GM18870 (cell line): ENCODE measurements around the gene GADD45G.

ENCODE experiments used
- ATAC-seq: cut with Tn5 transposase; IDR thresholded peaks from one replicate; pipeline ENCODE4 v1.9.1; 2021; ENCODE audit warnings: moderate library complexity; ENCODE audit not compliant: unreplicated experiment

The GADD45G gene

GRCh38 chr9:89592213-89592815 is 12.5 kb upstream of the GADD45G start:
- no peak for ATAC-seq

DNA sequence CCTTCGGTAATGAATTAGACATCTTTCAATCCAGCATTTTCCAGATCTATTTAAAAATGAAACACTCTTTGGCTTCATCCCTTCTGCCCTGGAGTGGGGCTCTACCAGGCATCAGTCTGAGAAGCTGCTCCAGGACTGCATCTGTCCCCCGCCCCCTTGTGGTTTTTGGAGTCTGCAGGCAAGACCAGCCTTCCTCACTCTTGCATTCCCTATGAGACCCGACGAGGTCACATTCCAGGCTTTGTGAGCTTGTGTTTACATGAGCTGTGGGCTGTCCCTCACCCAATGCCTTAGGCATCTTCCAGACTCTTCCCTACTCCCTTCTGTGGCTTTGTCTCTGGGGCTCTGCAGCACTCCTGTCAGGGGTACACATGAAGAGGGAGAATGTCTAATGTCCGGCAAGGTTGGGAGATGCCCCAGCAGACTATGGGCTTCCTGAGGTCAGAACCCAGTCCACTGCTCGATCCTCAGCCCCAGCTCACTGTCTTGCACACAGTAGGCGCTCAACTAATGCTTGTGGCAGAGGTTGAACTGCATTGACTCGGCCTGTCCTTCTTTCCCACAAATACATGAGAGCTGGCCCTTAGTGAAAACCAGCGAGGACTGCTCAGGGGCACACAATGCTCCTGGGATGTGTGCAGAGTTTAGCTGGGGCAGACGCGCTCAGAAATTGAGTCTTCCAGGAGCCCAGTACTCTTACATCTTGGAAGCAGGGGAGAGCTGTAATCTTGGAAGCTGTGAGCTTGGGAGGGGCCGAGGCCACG is 11.7 kb upstream of the GADD45G start:
- no peak for ATAC-seq

GRCh38 chr9:89593727-89594427 is 10.9 kb upstream of the GADD45G start:
- ATAC-seq = no peak

DNA sequence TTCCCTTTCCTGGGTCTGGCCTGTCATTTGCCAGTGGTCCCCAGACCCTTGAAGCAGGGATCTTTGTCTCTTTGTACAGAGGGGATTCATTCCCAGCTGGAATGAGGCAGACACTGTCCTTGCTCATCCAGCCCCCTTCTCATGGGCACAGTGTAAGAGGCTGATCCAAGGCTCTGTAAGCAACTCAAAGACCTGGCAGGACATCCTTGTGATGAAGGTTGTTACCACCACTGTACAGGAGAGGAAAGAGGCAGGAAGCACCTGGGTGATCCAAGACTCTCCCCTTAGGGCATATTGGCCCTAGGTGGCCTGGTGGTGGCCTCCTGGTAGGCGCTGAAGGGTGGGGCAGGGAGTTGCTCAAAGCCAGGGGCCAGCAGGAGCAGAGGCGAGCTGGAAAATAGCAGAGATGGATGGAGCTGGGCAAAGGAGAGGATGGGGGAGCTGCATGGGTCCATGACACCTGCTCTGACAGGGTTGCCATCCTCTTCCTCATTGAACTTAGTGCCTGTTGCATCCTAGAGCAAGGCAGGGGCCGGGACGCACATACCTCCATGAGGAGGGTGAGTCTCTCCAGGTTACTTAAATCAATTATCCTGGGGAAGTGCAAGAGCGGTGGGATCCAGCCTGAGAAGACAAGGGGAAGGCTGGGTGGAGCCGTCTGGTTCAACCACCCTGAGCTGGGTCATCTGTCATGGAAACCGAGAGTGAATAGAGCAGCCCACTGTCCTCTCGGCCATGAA is 9.8 kb upstream of the GADD45G start:
- ATAC-seq = no peak

GRCh38 chr9:89595646-89596045 is 9.2 kb upstream of the GADD45G start:
- no peak for ATAC-seq

DNA sequence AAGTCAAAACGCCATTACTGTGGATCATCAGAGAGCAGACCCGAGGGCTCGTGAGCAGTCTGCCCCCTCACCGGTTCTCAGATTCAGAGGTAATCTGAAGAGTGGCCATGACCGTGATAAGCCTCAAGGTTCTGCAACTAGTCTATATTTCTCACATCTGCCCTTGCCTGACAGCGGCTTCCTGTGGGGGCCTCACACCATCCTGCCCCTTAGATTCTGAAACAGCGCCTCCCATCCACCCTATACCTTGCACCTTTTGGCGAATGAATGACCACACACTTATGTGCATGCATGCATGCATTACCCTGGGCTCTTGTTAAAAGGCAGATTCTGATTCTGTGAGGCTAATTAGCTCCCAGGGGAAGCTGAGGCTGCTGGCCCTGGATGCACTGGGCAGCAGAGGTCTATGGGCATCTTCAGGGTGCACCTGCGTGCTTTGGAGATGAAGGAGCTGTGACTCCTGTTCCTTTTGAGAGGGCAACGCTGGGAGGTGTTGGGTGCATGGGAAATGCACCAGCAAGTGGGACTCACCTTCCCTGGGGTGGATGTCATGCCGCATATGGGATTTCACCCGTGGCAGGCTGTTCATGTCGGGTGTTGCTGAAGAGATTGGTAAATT is 7.8 kb upstream of the GADD45G start:
- no peak for ATAC-seq

DNA sequence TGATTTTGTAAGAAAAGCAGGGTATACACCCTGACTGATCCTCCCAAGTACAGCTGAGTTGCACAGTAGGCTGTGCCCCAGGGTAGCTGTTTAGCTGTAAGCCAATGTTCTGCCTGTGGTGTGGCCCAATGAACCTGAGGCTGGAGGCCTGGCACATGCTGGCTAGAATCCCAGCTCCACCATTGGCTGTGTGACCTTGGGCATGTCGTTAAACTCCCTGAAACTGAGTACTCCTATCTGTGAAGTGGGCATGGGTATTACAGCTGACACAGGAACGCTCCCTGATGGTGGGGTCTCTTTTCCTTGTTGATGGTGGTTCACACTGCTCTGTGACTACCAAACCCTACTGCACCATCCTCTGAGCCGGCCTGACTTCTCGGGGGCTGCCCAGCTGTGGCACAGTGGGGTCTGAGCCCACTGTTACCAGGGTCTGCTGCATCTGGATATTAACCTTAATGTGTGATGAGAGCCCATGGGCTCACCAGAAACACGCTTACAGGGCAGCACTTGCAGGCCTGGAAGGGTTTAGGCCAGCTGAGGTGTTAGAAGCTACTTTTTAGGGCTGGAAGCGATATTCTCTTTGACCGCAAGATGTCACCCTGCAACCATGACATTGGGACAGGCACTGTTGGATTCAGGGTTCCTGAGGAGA is 7.0 kb upstream of the GADD45G start:
- no peak for ATAC-seq

DNA sequence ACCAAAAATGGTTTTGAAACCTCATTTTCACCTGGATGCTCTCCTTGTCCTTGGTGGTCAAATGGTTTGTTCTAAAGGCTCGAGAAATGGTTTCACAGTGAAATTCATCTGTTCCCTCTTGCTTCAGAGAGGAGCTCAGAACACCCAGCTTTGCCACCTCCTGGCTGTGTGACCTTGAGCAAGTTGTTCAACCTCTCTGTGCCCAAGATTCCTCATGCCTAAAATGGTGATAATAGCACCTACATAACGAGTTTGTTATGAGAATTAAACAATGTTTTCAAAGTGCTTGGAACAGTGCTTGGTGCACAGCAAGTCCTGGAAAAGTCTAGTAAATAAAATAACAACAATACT is 6.5 kb upstream of the GADD45G start:
- no peak for ATAC-seq

DNA sequence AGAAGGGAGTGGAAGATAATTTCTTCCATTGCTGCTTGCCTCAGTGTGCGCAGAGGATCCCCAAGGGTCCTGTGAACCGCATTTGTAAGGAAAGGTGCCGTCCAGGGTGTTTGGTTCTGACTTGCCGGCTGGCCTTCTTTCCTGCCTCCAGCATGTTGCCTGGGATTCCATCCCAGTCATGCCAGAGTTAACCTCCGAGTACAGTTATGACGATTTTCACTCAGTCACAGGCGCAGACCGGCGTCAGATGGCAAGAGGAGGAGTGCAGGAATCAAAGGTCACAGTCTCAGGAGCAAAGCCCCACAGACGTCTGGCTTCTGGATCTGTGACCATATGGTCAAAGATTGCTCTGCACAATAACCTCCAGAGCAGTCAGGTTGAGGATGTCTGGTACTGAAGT is 5.9 kb upstream of the GADD45G start:
- no peak for ATAC-seq

DNA sequence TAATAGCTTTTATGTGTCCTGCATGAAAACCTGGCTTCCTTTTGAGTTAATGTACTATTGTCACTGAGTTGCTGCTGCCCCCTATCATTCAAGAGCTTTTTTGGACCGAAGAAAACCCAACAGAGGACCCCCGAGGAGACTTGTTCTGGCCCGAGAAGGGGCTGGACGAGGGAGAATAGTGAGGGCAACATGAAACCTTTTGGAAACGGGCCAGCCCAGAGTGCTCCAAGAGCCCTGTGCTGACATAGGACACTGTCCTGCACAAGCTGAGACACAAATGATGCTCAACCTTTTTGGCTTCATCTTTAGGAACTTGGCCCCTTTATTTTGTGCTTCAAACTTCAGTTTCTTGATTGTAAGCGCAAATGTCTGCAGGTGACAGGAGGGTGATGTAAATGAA is 4.0 kb upstream of the GADD45G start:
- ATAC-seq = no peak

DNA sequence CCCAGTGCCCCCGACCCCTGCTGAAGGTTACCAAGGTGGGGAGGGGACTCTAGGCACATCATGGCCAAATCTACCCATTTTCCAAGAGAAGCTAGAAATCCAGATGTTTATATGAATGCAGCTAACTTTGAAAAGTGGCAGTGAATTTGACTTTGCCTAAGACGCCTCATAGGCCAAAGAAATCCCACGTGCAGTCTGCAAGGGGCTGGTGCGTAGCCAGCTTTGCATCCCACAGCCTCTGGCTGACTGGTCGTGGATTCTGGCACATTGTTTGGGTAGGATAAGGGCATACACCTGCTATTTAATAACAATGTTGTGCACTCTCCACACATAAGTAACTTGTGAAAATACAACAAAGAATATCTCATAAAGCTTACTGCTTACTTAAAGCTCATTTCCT is 3.5 kb upstream of the GADD45G start:
- ATAC-seq = no peak

- ATAC-seq = no peak
Observed at GRCh38 chr9:89601856-89602562, 2.8 kb upstream of the GADD45G start.

DNA sequence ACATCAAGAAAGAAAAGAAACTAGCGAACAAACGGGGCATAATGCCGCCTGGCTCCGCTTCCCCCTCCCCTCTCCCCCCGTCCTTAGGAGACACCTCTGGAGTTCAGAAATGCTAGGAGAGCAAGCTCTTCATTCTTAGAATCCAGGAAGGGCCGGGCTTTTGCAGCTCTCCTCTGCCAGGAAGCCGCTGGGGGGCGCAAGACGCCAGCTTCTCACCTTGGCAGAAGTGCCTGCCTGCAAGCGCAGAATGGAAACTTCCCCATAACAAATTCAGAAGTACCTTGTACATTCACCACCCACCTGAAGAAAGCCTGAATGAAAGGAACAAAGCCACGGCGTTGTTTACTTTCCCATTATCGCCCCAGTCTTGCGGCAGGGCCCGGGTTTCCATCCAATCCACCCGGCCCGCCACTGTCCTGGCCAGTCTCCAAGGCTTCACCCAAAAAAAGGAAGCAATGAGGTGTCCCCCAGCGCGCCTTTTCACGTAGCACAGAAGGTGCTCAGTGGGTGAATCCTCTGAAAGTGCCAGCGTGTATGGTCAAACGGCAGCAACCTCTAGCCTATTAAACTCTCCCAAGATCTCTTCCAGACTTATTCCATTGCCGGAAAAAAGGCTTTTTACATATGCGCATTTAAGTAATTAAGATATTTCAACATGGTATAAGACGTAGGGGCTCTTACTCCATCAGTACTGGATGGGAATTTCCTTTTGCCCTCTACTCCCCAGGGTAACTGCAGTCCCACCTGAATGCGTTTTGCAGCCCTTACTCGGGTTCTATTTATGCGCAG is 1.6 kb upstream of the GADD45G start:
- ATAC-seq = no peak

GRCh38 chr9:89603767-89604665 is 796 bp upstream of the GADD45G start:
- no peak for ATAC-seq

DNA sequence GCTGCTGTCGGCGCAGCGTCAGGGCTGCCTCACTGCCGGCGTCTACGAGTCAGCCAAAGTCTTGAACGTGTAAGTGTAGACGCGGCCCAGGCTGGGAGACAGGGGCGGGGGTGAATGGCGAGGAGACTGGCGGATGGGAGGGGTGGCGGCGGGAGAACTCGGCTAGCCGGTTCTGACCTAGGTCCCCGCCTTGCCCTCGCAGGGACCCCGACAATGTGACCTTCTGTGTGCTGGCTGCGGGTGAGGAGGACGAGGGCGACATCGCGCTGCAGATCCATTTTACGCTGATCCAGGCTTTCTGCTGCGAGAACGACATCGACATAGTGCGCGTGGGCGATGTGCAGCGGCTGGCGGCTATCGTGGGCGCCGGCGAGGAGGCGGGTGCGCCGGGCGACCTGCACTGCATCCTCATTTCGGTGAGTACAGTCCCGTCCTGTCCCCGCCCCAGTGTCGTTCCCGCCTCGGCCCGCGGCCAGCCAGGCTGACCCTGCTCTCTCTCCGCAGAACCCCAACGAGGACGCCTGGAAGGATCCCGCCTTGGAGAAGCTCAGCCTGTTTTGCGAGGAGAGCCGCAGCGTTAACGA is 745 bp downstream of the GADD45G start:
- ATAC-seq = no peak

- no peak for ATAC-seq
Observed at GRCh38 chr9:89606049-89606623, 1.3 kb downstream of the GADD45G start.

- ATAC-seq = no peak
Observed at GRCh38 chr9:89606624-89607311, 2.0 kb downstream of the GADD45G start.
